HEK293T (cell line): ENCODE data around the gene LRP1B.

ENCODE experiments used
- CTCF ChIA-PET: fragments of 350-600 bp; formaldehyde crosslinking; extraction: SDS; loops from one replicate; lab custom pipeline; 2021; ENCODE audit warnings: antibody characterized with exemption, inconsistent platforms; lab: Yijun Ruan, JAX
- POLR2A ChIA-PET: fragments of 350-600 bp; formaldehyde crosslinking; extraction: SDS; loops from one replicate; lab custom pipeline; 2020; ENCODE audit warnings: antibody characterized with exemption, inconsistent platforms; lab: Yijun Ruan, JAX
- DNase-seq: peaks from one replicate; pipeline ENCODE4 v3.0.0; 2012; ENCODE audit warnings: mixed read lengths; ENCODE audit errors: extremely low spot score
- ARNT ChIP-seq: fragments of 450-650 bp; IDR thresholded peaks from 2 replicates; pipeline ENCODE4 v1.6.1; 2017; ENCODE audit warnings: mild to moderate bottlenecking
- BHLHE40 ChIP-seq: fragments of 450-650 bp; IDR thresholded peaks from 2 replicates; pipeline ENCODE4 v1.6.1; 2016; ENCODE audit warnings: mild to moderate bottlenecking, moderate library complexity, borderline replicate concordance
- CTBP1 ChIP-seq: fragments of 450-650 bp; IDR thresholded peaks from 2 replicates; pipeline ENCODE4 v1.6.1; 2016; ENCODE audit warnings: borderline replicate concordance
- ELF4 ChIP-seq: fragments of 450-650 bp; IDR thresholded peaks from 2 replicates; pipeline ENCODE4 v1.6.1; 2017; ENCODE audit warnings: antibody characterized with exemption
- FOXA1 ChIP-seq: fragments of 450-650 bp; IDR thresholded peaks from 2 replicates; pipeline ENCODE4 v1.6.1; 2016; ENCODE audit warnings: mild to moderate bottlenecking
- FOXK2 ChIP-seq: fragments of 450-650 bp; IDR thresholded peaks from 2 replicates; pipeline ENCODE4 v1.6.1; 2016; ENCODE audit warnings: mild to moderate bottlenecking
- FOXM1 ChIP-seq: fragments of 450-650 bp; IDR thresholded peaks from 2 replicates; pipeline ENCODE4 v1.6.1; 2017; ENCODE audit warnings: mild to moderate bottlenecking, borderline replicate concordance
- HDGF ChIP-seq: fragments of 450-650 bp; IDR thresholded peaks from 2 replicates; pipeline ENCODE4 v1.6.1; 2017; ENCODE audit warnings: antibody characterized with exemption, borderline replicate concordance
- L3MBTL2 ChIP-seq: fragments of 450-650 bp; conservative IDR thresholded peaks from 2 replicates; pipeline ENCODE4 v1.6.1; 2016; ENCODE audit warnings: mild to moderate bottlenecking
- LEF1 ChIP-seq: fragments of 450-650 bp; IDR thresholded peaks from 2 replicates; pipeline ENCODE4 v1.6.1; 2017; ENCODE audit warnings: mild to moderate bottlenecking, borderline replicate concordance
- NFRKB ChIP-seq: fragments of 450-650 bp; IDR thresholded peaks from 2 replicates; pipeline ENCODE4 v1.6.1; 2016; ENCODE audit warnings: mild to moderate bottlenecking, moderate library complexity
- PKNOX1 ChIP-seq: fragments of 450-650 bp; IDR thresholded peaks from 2 replicates; pipeline ENCODE4 v1.6.1; 2016
- SP1 ChIP-seq: fragments of 450-650 bp; IDR thresholded peaks from 2 replicates; pipeline ENCODE4 v1.6.1; 2017
- SUZ12 ChIP-seq: fragments of 450-650 bp; IDR thresholded peaks from 2 replicates; pipeline ENCODE4 v1.6.1; 2016; ENCODE audit warnings: mild to moderate bottlenecking
- TARDBP ChIP-seq: fragments of 450-650 bp; IDR thresholded peaks from 2 replicates; pipeline ENCODE4 v1.6.1; 2016
- ZNF384 ChIP-seq: fragments of 450-650 bp; IDR thresholded peaks from 2 replicates; pipeline ENCODE4 v1.6.1; 2016

The LRP1B gene

DNA sequence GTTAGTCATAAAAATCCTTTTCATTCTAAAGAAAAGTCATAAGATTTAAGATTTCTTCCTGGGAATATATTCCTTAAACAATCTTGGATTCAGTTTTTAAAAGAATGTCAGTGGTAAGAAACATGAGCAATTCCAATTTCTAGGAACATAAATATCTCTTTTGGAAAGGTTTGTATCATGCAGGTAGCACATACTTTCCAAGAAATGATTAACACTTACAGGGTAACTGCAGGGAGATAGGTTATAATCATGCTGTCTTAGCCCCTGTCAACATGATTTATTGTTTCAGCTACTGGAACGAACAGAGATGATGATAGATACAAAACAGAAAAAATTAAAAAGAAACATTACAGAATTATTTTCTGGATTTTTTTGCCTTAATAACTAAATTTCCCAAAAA is 1537.7 kb downstream of the LRP1B start:
- ChIA-PET POLR2A (no interaction called here), CTCF (no interaction called here)
- no peak for DNase-seq
- TF ChIP-seq FOXA1 (no peak), ELF4 (no peak), PKNOX1 (peak; percentile 95), CTBP1 (peak; percentile 15; the same call in 1 of the 2 replicates), ARNT (no peak), SUZ12 (no peak)

DNA sequence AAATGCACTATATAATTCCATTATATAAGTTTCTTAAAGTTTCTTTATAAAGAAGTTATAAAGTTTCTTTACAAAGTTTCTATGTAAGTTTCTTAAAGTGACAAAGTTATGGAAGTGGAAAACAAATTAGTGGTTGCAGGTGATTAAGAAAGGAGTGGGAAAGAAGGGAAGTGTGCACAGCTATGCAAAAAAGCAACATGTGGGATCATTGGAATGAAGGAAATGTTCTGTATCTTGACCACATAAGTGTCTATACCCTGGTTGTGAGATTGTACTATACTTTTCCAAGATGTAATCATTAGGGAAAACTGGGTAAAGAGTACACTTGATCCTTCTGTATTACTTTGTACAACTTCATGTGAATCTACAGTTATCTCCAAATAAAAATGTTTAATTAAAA is 1541.1 kb downstream of the LRP1B start:
- no peak for DNase-seq
- TF ChIP-seq NFRKB: no peak
- ChIA-PET CTCF (no interaction called here), POLR2A (no interaction called here)

DNA sequence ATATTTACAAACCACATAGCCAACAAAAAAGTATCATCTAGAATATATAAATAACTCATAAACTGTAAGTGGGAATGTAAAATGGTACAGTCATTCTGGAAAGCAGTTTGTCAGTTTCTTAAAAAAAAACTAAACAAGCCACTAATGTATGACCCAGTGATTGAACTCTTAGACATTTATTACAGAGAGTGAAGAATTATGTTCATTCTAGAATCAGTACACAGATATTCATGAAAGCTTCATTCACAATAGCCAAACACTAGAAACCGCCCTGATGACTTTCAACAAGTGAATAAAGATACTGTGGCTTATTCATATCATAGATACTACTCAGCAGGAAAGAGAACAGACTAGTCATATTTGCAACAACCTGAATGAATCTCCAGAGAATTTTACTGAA is 1541.5 kb downstream of the LRP1B start:
- CTCF ChIA-PET: interaction anchor here (0.6 kb wide), 1 partner anchor 1421 kb away, joined by 3 read pairs; no protein-coding TSS in a partner anchor
- no peak for DNase-seq
- TF ChIP-seq NFRKB: no peak
- peak; percentile 82 for TF ChIP-seq PKNOX1
- TF ChIP-seq LEF1: no peak
- TF ChIP-seq HDGF: no peak
- TF ChIP-seq ARNT: 0 out of 2 replicates have a peak, but pooled peaks have one; percentile 5
- no peak for TF ChIP-seq FOXM1
- no peak for TF ChIP-seq ELF4
- TF ChIP-seq SP1: no peak
- TF ChIP-seq CTBP1: no peak
- peak; percentile 83 for TF ChIP-seq ZNF384
- no peak for TF ChIP-seq L3MBTL2
- POLR2A ChIA-PET: no interaction called here

DNA sequence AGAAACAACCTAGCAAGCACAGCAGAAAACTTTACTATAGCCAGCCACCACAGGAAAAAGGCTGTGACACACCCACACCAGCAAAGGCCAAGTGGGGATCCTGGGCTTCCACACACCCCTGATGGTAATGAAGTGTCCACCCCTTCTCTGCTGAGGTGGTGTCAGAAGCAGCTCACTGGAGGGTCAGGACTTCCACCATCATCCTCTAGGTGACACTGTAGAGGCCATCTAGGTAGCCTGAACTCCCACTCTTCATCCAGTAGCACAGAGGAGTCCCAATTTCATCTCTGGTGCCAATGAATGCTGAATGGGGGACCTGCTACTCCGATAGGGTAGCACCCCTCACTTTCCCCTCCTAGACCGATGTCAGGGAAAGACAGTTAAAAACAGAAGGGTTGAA is 1544.4 kb downstream of the LRP1B start:
- ChIA-PET POLR2A (no interaction called here), CTCF (interaction anchor here (0.6 to 0.7 kb wide), 3 partner anchors 10 to 1055 kb away, joined by 3 to 5 read pairs (median 5); no protein-coding TSS in a partner anchor)
- DNase-seq: peak; percentile 63
- TF ChIP-seq CTBP1 (no peak), ELF4 (no peak), HDGF (no peak), LEF1 (no peak), ARNT (no peak), PKNOX1 (no peak), BHLHE40 (no peak), FOXK2 (no peak), SP1 (no peak), TARDBP (no peak), FOXM1 (no peak), NFRKB (no peak), SUZ12 (no peak), ZNF384 (no peak), L3MBTL2 (no peak)

GRCh38 chr2:140585016-140585415 is 1545.8 kb downstream of the LRP1B start:
- ChIA-PET CTCF (no interaction called here), POLR2A (no interaction called here)
- TF ChIP-seq LEF1 (no peak), FOXA1 (no peak), ZNF384 (no peak), SUZ12 (no peak), TARDBP (no peak), PKNOX1 (no peak), L3MBTL2 (no peak), CTBP1 (no peak), NFRKB (no peak), BHLHE40 (no peak), FOXM1 (no peak), FOXK2 (no peak), HDGF (no peak), SP1 (no peak)
- no peak for DNase-seq

DNA sequence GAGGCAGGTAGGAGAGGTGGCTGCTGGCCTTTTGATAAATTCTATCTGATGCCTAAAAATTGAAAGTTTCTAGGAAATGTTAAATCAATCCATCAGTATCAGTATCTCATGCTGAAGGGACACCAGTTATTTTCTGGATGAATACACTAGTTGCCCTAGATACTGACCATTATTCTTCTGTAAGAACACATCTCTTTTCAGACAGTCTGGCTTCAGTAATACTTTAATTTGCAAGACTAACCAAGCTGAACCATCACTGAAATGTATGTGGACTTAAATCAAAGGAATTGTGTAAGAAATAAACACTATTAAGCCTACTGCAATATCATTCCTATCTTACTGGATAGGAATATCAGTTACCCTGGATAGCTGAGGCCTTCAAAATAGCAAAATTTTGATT is 1546.3 kb downstream of the LRP1B start:
- ChIA-PET CTCF (no interaction called here), POLR2A (no interaction called here)
- TF ChIP-seq HDGF (no peak), ARNT (no peak), SP1 (no peak), BHLHE40 (no peak), FOXM1 (no peak), LEF1 (no peak), SUZ12 (no peak), FOXA1 (no peak), NFRKB (no peak), ELF4 (no peak), PKNOX1 (no peak)
- no peak for DNase-seq
